ENCODE measurements around the gene DDAH2. TPM values are rescaled to one million over a fixed set of nuclear protein-coding genes. Genes with fewer than 3 reads are reported as not detected.

Gene DDAH2
- total RNA-seq, 1 donor from 2014 or later: 30.7 TPM

- Mint-ChIP-seq H3K9me3 (no peaks in the 10 kb centered on the region), H3K4me1 (peaks cover 40% of the 10 kb centered on the region), H3K27me3 (no peaks in the 10 kb centered on the region), H3K36me3 (ENCODE audit: low read depth) (peaks cover 4% of the 10 kb centered on the region), H3K27ac (peak within 1 kb of the TSS; percentile 72), H3K4me3 (peak within 1 kb of the TSS; percentile 84)
- POLR2A ChIA-PET: interaction anchor here (0.7 to 2.3 kb wide), 14 partner anchors 16 to 186 kb away, joined by 3 to 23 read pairs (median 4); partner anchors contain the start of genes ABHD16A, BAG6, C6orf47 and CLIC1
- CTCF ChIA-PET: interaction anchor here (0.7 to 3.6 kb wide), 8 partner anchors 19 to 271 kb away, joined by 3 to 22 read pairs (median 6); partner anchors contain the start of gene HSPA1B
- ATAC-seq (ENCODE audit: low read depth) (peak; percentile 75), DNase-seq (peak; percentile 46)
- intact Hi-C loops (cut with micrococcal nuclease): loop anchor here (1.0 to 5.0 kb wide), 9 partner anchors 22 to 272 kb away; partner anchors contain the start of genes ABHD16A and ATP6V1G2
- TF ChIP-seq CTCF (IDR thresholded peaks at IDR 0.05): no peak
Observed at GRCh38 chr6:31680226-31681134, 48.6 kb downstream of the DDAH2 start, which contains the start of gene LY6G5C. TSS of gene LY6G5C (minus strand) at chr6:31681067. CDS start at chr6:31680373, 694 bp downstream.

- peaks cover 11% of the 10 kb centered on the region for H3K36me3 Mint-ChIP-seq (ENCODE audit: low read depth)
- intact Hi-C loops (cut with micrococcal nuclease): no loop called here
- ATAC-seq (ENCODE audit: low read depth) (no peak), DNase-seq (no peak)
- H3K4me1 Mint-ChIP-seq: peaks cover 36% of the 10 kb centered on the region
- H3K27ac Mint-ChIP-seq: no peak overlapping the region
- POLR2A ChIA-PET: interaction anchor here (1.0 kb wide), 1 partner anchor 13 kb away, joined by 3 read pairs; the partner anchor contains the start of gene GPANK1
- H3K27me3 Mint-ChIP-seq: no peaks in the 10 kb centered on the region
- H3K4me3 Mint-ChIP-seq: no peak overlapping the region
- H3K9me3 Mint-ChIP-seq: no peaks in the 10 kb centered on the region
- CTCF ChIA-PET: interaction anchor here (0.9 kb wide), 1 partner anchor 92 kb away, joined by 3 read pairs; no protein-coding TSS in a partner anchor
- no peak for TF ChIP-seq CTCF (IDR thresholded peaks at IDR 0.05)
Observed at GRCh38 chr6:31677955-31678354, 51.1 kb downstream of the DDAH2 start.

Other genes with a start within 250 kb of the DDAH2 start
- gene MICB, start 231.2 kb downstream of the DDAH2 start, total RNA-seq: 17.2 and 17.6 TPM in 2 replicates
- gene MCCD1, start 200.3 kb downstream of the DDAH2 start, total RNA-seq: not detected in 2 replicates
- 431 and 484 TPM in 2 replicates for gene DDX39B, start 187.3 kb downstream of the DDAH2 start, total RNA-seq
- 1.9 and 3.2 TPM in 2 replicates for gene ATP6V1G2, start 182.7 kb downstream of the DDAH2 start, total RNA-seq
- gene NFKBIL1, start 181.7 kb downstream of the DDAH2 start, total RNA-seq: 11.7 and 16.7 TPM in 2 replicates
- gene LTA, start 157.0 kb downstream of the DDAH2 start, total RNA-seq: 60.4 and 66.0 TPM in 2 replicates
- gene TNF, start 153.7 kb downstream of the DDAH2 start, total RNA-seq: 135 and 139 TPM in 2 replicates
- 155 and 177 TPM in 2 replicates for gene LTB, start 146.9 kb downstream of the DDAH2 start, total RNA-seq
- gene LST1, start 143.0 kb downstream of the DDAH2 start, total RNA-seq: 7.8 and 8.4 TPM in 2 replicates
- 10.0 and 11.2 TPM in 2 replicates for gene NCR3, start 136.3 kb downstream of the DDAH2 start, total RNA-seq
- 1.4 and 2.0 TPM in 2 replicates for gene AIF1, start 114.1 kb downstream of the DDAH2 start, total RNA-seq
- 246 and 283 TPM in 2 replicates for gene PRRC2A, start 108.6 kb downstream of the DDAH2 start, total RNA-seq
- 309 and 327 TPM in 2 replicates for gene BAG6, start 76.6 kb downstream of the DDAH2 start, total RNA-seq
- gene APOM, start 73.4 kb downstream of the DDAH2 start, total RNA-seq: 2.2 and 2.4 TPM in 2 replicates
- gene C6orf47, start 68.5 kb downstream of the DDAH2 start, total RNA-seq: 29.0 and 29.3 TPM in 2 replicates
- 23.0 and 24.2 TPM in 2 replicates for gene GPANK1, start 64.3 kb downstream of the DDAH2 start, total RNA-seq
- 190 and 191 TPM in 2 replicates for gene CSNK2B, start 63.2 kb downstream of the DDAH2 start, total RNA-seq
- 23.2 and 33.1 TPM in 2 replicates for gene LY6G5B, start 59.3 kb downstream of the DDAH2 start, total RNA-seq
- 0.29 and 0.73 TPM in 2 replicates for gene LY6G5C, start 48.2 kb downstream of the DDAH2 start, total RNA-seq
- 49.3 and 59.1 TPM in 2 replicates for gene ABHD16A, start 26.0 kb downstream of the DDAH2 start, total RNA-seq
- not detected in 2 replicates for gene LY6G6F, start 22.4 kb downstream of the DDAH2 start, total RNA-seq
- gene LY6G6D, start 14.0 kb downstream of the DDAH2 start, total RNA-seq: not detected in 2 replicates
- gene LY6G6C, start 7.6 kb downstream of the DDAH2 start, total RNA-seq: not detected in 2 replicates
- gene MPIG6B, start 5.9 kb downstream of the DDAH2 start, total RNA-seq: 0.12 TPM in 1 of 2 replicates, not detected in the other
- gene CLIC1, start 7.2 kb upstream of the DDAH2 start, total RNA-seq: 374 and 397 TPM in 2 replicates
- gene MSH5, start 10.7 kb upstream of the DDAH2 start, total RNA-seq: 35.4 and 47.3 TPM in 2 replicates
- 7.7 and 9.0 TPM in 2 replicates for gene SAPCD1, start 33.4 kb upstream of the DDAH2 start, total RNA-seq
- 1.6 and 2.9 TPM in 2 replicates for gene VWA7, start 48.0 kb upstream of the DDAH2 start, total RNA-seq
- gene VARS1, start 66.5 kb upstream of the DDAH2 start, total RNA-seq: 136 and 140 TPM in 2 replicates
- gene LSM2, start 77.7 kb upstream of the DDAH2 start, total RNA-seq: 61.8 and 68.6 TPM in 2 replicates
- 1.2 and 2.1 TPM in 2 replicates for gene HSPA1L, start 86.0 kb upstream of the DDAH2 start, total RNA-seq
- gene HSPA1A, start 86.2 kb upstream of the DDAH2 start, total RNA-seq: 27.1 and 28.1 TPM in 2 replicates
- gene HSPA1B, start 98.4 kb upstream of the DDAH2 start, total RNA-seq: 23.7 and 30.4 TPM in 2 replicates
- 18.3 and 19.2 TPM in 2 replicates for gene NEU1, start 133.5 kb upstream of the DDAH2 start, total RNA-seq
- gene SLC44A4, start 149.7 kb upstream of the DDAH2 start, total RNA-seq: 0.17 TPM in 1 of 2 replicates, not detected in the other
- 49.9 and 58.4 TPM in 2 replicates for gene EHMT2, start 168.4 kb upstream of the DDAH2 start, total RNA-seq
- gene ZBTB12, start 172.8 kb upstream of the DDAH2 start, total RNA-seq: 4.8 and 5.5 TPM in 2 replicates
- gene C2, start 198.4 kb upstream of the DDAH2 start, total RNA-seq: 0.78 and 0.95 TPM in 2 replicates
- gene CFB, start 216.8 kb upstream of the DDAH2 start, total RNA-seq: 0.29 TPM in 1 of 2 replicates, not detected in the other
- 57.9 and 63.3 TPM in 2 replicates for gene NELFE, start 229.7 kb upstream of the DDAH2 start, total RNA-seq
- 95.8 and 102 TPM in 2 replicates for gene SKIC2, start 229.9 kb upstream of the DDAH2 start, total RNA-seq
- gene DXO, start 242.8 kb upstream of the DDAH2 start, total RNA-seq: 23.7 and 29.4 TPM in 2 replicates

Data from activated B cell treated with CpG ODN at 0.5 μM for 24 hours (primary cell).